Measurements from ENCODE around the gene PTPRQ.

DNA sequence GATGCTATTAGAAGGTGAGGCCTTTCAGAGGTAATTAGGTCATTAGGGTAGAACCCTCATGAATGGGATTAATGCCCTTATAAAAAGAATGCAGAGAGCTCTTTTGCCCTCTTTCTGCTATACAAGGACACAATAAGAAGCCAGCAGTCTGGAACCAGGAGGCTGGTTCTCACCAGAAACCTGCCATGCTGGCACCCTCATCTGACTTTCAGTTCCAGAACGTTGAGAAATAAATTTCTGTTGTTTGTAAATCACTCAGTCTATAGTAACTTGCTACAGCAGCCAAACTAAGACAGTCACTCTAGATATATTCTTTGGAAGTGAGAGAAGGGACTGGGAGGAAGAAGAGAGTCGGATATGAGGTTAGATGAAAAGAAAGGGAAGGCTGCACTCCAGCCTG lies 138.4 kb downstream of the PTPRQ start:
- TF ChIP-seq CTCF (IDR thresholded peaks at IDR 0.05) (no peak), POLR2AphosphoS5 (IDR thresholded peaks at IDR 0.05) (no peak), POLR2A (IDR thresholded peaks at IDR 0.05) (no peak), EP300 (IDR thresholded peaks at IDR 0.05) (no peak)
